BLaER1 (cell line): ENCODE measurements around the gene DDX20.

Experiments
- H3K27ac ChIP-seq: shearing (Covaris generic); formaldehyde crosslinking; 2 replicates; pipeline ENCODE4 v1.8.1; 2022
- H3K27me3 ChIP-seq: shearing (Covaris generic); formaldehyde crosslinking; 2 replicates; pipeline ENCODE4 v1.8.1; 2022
- H3K36me3 ChIP-seq: shearing (Covaris generic); formaldehyde crosslinking; 2 replicates; pipeline ENCODE4 v1.8.1; 2022
- H3K4me1 ChIP-seq: shearing (Covaris generic); formaldehyde crosslinking; 2 replicates; pipeline ENCODE4 v1.8.1; 2022
- H3K4me2 ChIP-seq: shearing (Covaris generic); formaldehyde crosslinking; 2 replicates; pipeline ENCODE4 v1.8.1; 2022
- H3K4me3 ChIP-seq: shearing (Covaris generic); formaldehyde crosslinking; 2 replicates; pipeline ENCODE4 v1.8.1; 2022
- H3K9ac ChIP-seq: shearing (Covaris generic); formaldehyde crosslinking; 2 replicates; pipeline ENCODE4 v1.8.1; 2022
- H3K9me3 ChIP-seq: shearing (Covaris generic); formaldehyde crosslinking; 2 replicates; pipeline ENCODE4 v1.8.1; 2022
- H4K20me1 ChIP-seq: shearing (Covaris generic); formaldehyde crosslinking; 2 replicates; pipeline ENCODE4 v1.8.1; 2022
- Cebpa-rat ChIP-seq: shearing (Covaris generic); IDR thresholded peaks from 2 replicates; pipeline ENCODE4 v1.8.1; 2022

The DDX20 gene, protein sequence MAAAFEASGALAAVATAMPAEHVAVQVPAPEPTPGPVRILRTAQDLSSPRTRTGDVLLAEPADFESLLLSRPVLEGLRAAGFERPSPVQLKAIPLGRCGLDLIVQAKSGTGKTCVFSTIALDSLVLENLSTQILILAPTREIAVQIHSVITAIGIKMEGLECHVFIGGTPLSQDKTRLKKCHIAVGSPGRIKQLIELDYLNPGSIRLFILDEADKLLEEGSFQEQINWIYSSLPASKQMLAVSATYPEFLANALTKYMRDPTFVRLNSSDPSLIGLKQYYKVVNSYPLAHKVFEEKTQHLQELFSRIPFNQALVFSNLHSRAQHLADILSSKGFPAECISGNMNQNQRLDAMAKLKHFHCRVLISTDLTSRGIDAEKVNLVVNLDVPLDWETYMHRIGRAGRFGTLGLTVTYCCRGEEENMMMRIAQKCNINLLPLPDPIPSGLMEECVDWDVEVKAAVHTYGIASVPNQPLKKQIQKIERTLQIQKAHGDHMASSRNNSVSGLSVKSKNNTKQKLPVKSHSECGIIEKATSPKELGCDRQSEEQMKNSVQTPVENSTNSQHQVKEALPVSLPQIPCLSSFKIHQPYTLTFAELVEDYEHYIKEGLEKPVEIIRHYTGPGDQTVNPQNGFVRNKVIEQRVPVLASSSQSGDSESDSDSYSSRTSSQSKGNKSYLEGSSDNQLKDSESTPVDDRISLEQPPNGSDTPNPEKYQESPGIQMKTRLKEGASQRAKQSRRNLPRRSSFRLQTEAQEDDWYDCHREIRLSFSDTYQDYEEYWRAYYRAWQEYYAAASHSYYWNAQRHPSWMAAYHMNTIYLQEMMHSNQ

DNA sequence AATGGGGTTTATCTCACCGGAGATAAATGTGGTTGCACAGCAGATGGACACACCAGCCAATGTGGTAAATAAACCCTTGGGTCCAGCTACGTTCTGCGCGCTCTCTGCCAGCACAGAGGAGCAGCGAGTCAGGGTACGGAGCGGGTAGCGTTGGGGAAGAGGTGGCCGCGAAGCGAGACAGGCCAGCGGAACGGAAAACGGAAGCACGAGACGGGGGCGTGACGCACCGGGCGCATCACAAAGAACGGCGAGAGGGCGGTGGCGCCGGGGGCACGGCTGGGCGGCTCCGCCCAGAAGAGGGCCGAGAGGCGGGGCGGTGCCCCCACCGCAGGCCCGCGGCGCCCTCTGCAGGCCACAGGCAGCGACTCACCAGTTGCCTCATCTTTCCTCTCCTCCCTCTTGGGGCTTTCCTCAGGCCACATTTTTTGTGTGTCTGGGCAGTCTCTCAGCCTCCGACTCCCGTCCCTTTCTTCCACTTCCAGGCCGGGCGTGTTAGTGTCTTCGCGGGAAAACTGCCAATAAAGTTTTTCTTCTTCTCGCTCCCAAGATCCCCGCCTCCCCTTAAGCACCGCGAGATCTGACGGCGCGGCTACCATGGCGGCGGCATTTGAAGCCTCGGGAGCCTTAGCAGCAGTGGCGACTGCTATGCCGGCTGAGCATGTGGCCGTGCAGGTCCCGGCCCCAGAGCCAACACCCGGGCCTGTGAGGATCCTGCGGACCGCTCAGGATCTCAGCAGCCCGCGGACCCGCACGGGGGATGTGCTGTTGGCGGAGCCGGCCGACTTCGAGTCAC is at the start of gene DDX20:
Gene DDX20 (plus strand): TSS at position 571 of the 793 bp plus-strand sequence. CDS start 24 bp downstream, at position 595.
- Histone ChIP-seq H3K27me3 (no peaks in the 10 kb centered on the region), H4K20me1 (peaks cover 25% of the 10 kb centered on the region; the same call in 1 of the 2 replicates), H3K36me3 (peaks cover 32% of the 10 kb centered on the region), H3K9ac (peak within 1 kb of the TSS; percentile 94), H3K4me3 (peak within 1 kb of the TSS; percentile 79), H3K27ac (peak within 1 kb of the TSS; percentile 90), H3K9me3 (no peaks in the 10 kb centered on the region), H3K4me1 (peaks cover 45% of the 10 kb centered on the region), H3K4me2 (peak within 1 kb of the TSS; percentile 75)
- peak; percentile 35; the same call in 1 of the 2 replicates for TF ChIP-seq Cebpa-rat

DNA sequence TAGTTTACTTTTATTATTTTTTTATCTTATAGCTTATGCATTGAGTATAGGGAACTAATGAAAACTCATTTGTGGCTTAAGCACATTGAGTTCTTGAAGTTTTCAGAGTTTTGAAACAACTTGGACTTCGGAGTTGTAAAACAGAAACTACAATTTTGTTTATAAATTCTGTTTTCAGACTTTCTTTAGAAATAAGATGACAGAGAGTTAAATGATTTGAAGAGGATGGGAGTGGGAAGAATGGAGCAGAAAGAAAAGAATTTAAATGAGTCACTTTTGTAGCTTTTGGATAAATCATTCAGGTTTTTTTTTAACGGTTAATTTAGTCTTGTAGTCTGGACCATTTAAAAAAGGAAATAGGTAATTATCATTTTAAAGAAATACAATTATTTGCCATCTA is 48.8 kb upstream of the DDX20 start:
- peaks cover 66% of the 10 kb centered on the region for H3K36me3 ChIP-seq
- H4K20me1 ChIP-seq = no peaks in the 10 kb centered on the region
- H3K4me2 ChIP-seq = no peak overlapping the region

GRCh38 chr1:111707906-111708305 is 47.8 kb upstream of the DDX20 start:
- H3K36me3 ChIP-seq = peaks cover 59% of the 10 kb centered on the region
- TF ChIP-seq Cebpa-rat = no peak
- H3K27ac ChIP-seq = no peak overlapping the region
- no peaks in the 10 kb centered on the region for H3K4me1 ChIP-seq
- H4K20me1 ChIP-seq = no peaks in the 10 kb centered on the region
- H3K27me3 ChIP-seq = no peaks in the 10 kb centered on the region
- no peak overlapping the region for H3K4me2 ChIP-seq
- H3K9ac ChIP-seq = no peak overlapping the region
- H3K4me3 ChIP-seq = no peak overlapping the region
- no peaks in the 10 kb centered on the region for H3K9me3 ChIP-seq

More for the DNA sequence above, 48.8 kb upstream of the DDX20 start:
- Histone ChIP-seq H3K4me3 (no peak overlapping the region), H3K4me1 (no peaks in the 10 kb centered on the region), H3K9me3 (no peaks in the 10 kb centered on the region), H3K9ac (no peak overlapping the region), H3K27me3 (no peaks in the 10 kb centered on the region), H3K27ac (no peak overlapping the region)
- no peak for TF ChIP-seq Cebpa-rat

DNA sequence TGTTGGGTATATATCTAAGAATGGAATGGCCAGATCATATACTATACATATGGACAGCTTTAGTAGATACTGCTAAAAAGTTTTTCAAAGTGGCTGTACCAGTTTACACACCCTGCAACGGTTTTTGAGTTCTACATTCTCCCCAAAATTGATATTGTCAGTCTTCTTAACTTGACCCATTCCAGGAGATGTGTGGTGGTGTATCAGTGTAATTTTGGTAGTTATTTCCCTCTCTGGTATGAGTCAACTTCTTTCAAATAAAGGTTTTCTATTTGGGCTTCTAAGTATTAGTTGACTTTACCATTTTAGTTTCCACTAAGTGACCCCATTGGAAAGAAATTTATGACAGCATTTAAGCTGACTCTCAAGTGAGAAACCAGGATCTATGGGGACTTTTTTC is 45.7 kb upstream of the DDX20 start:
- Histone ChIP-seq H3K4me3 (no peak overlapping the region), H3K36me3 (peaks cover 41% of the 10 kb centered on the region), H4K20me1 (no peaks in the 10 kb centered on the region), H3K4me2 (no peak overlapping the region), H3K9ac (no peak overlapping the region), H3K4me1 (no peaks in the 10 kb centered on the region), H3K27ac (no peak overlapping the region), H3K9me3 (no peaks in the 10 kb centered on the region), H3K27me3 (no peaks in the 10 kb centered on the region)
- no peak for TF ChIP-seq Cebpa-rat

GRCh38 chr1:111716333-111716732 is 39.4 kb upstream of the DDX20 start:
- Histone ChIP-seq H3K4me1 (no peaks in the 10 kb centered on the region), H3K4me3 (no peak overlapping the region), H3K36me3 (peaks cover 5% of the 10 kb centered on the region; the same call in 1 of the 2 replicates), H3K9me3 (no peaks in the 10 kb centered on the region), H3K27me3 (no peaks in the 10 kb centered on the region), H3K4me2 (no peak overlapping the region), H3K27ac (no peak overlapping the region), H4K20me1 (no peaks in the 10 kb centered on the region), H3K9ac (no peak overlapping the region)
- TF ChIP-seq Cebpa-rat = no peak

DNA sequence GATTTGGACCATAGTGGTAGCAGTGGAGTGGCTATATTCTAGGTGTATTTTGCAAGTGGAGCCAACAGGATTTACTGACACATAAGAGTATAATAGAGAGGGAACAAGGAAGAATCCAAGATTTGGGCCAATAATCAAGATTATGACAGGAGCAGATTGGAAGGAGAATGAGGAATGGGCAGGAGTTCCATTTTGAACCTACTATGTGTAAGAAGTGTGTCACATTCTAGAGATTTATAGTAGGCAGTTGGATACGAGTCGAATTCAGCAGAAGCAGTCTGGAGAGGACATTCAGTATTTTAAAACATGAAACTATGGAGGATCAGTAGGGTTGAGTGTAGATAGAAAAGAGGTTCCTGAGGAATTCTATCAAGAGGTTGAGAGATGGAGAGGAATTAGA is 38.3 kb upstream of the DDX20 start:
- Histone ChIP-seq H4K20me1 (no peaks in the 10 kb centered on the region), H3K36me3 (peaks cover 5% of the 10 kb centered on the region; the same call in 1 of the 2 replicates), H3K4me2 (no peak overlapping the region), H3K4me1 (no peaks in the 10 kb centered on the region), H3K27me3 (no peaks in the 10 kb centered on the region), H3K9me3 (no peaks in the 10 kb centered on the region), H3K27ac (no peak overlapping the region), H3K4me3 (no peak overlapping the region), H3K9ac (no peak overlapping the region)
- no peak for TF ChIP-seq Cebpa-rat

GRCh38 chr1:111719135-111719534 is 36.6 kb upstream of the DDX20 start:
- H3K27ac ChIP-seq = no peak overlapping the region
- no peaks in the 10 kb centered on the region for H3K4me1 ChIP-seq
- H4K20me1 ChIP-seq = no peaks in the 10 kb centered on the region
- H3K27me3 ChIP-seq = no peaks in the 10 kb centered on the region
- H3K4me2 ChIP-seq = no peak overlapping the region
- H3K36me3 ChIP-seq = peaks cover 5% of the 10 kb centered on the region; the same call in 1 of the 2 replicates
- H3K9ac ChIP-seq = no peak overlapping the region
- no peaks in the 10 kb centered on the region for H3K9me3 ChIP-seq
- H3K4me3 ChIP-seq = no peak overlapping the region
- no peak for TF ChIP-seq Cebpa-rat

DNA sequence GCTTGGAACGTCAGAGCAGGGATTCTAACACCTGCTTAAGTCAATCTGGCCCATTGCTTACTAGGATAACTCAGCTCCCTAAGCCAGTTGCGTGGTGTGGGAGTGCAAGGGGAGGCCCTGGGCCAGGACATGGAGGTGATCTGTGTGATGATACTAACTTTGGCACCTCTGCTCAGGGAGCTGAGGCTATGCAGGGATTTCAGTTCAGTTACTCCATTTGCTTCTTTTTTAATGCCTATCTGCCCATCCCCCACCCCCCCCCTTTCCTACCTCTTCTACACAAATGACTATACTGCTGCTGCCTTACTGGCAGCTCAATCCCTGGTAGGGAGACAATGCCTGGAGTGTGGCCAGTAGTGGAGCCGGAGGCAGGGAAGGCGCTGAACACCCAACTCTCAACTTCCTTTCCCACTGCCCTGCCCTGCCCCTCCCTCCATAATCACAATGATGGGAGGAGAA is 36.0 kb upstream of the DDX20 start:
- H3K4me1 ChIP-seq = no peaks in the 10 kb centered on the region
- H4K20me1 ChIP-seq = no peaks in the 10 kb centered on the region
- no peak overlapping the region for H3K9ac ChIP-seq
- H3K9me3 ChIP-seq = no peaks in the 10 kb centered on the region
- H3K27ac ChIP-seq = no peak overlapping the region
- H3K4me2 ChIP-seq = no peak overlapping the region
- H3K27me3 ChIP-seq = no peaks in the 10 kb centered on the region
- no peak overlapping the region for H3K4me3 ChIP-seq
- peaks cover 5% of the 10 kb centered on the region; the same call in 1 of the 2 replicates for H3K36me3 ChIP-seq
- no peak for TF ChIP-seq Cebpa-rat

- no peak for TF ChIP-seq Cebpa-rat
- Histone ChIP-seq H4K20me1 (no peaks in the 10 kb centered on the region), H3K4me3 (no peak overlapping the region), H3K9ac (no peak overlapping the region), H3K27ac (no peak overlapping the region), H3K27me3 (no peaks in the 10 kb centered on the region), H3K9me3 (no peaks in the 10 kb centered on the region), H3K4me2 (no peak overlapping the region), H3K4me1 (no peaks in the 10 kb centered on the region), H3K36me3 (peaks cover 5% of the 10 kb centered on the region; the same call in 1 of the 2 replicates)
Observed at GRCh38 chr1:111720274-111720976, 35.3 kb upstream of the DDX20 start.
